NCI-H1092 (cell line): ENCODE data around the gene GPR176.

ENCODE experiments used
- DNase-seq: peaks from one replicate; lab custom pipeline; 2025; lab: John Stamatoyannopoulos, UW

The GPR176 gene

DNA sequence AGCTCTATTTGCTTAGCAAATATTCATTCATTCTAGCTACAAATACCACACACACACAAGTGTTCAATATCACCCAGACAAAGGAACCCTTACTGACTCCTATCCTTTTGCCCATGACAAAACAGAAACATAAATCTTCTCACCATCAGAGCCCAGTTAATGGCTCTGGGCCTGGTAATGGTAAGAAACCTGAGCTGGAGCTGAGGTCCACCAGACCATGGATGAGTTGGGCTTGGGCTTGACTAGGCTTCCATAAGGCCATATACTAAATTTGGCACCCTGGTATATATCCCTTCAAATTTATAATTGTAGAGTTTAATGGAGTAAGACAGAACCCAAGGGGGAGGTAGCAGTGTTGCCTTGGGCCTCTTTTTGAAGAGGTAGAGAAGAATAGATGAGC is 29.4 kb downstream of the GPR176 start:
- DNase-seq, result peak; percentile 4

DNA sequence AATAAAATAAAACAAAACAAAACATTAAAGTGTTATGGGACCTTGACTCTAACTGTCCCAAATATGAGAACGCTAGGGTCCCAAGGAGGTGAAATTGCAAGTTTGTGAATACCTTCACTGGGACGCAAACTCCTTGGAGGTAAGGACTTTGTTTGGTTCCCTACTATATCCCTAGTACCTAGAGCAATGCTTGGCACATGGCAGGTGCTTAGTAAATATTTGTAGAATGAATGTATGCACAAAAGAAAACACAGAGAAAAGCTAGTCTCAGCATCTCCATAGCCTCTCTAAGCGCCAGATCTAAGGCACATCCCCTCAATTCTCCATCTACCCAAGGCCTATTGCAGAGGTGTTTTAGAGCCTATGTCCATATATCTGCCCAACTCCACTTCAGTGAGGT is 30.5 kb downstream of the GPR176 start:
- DNase-seq, result no peak

DNA sequence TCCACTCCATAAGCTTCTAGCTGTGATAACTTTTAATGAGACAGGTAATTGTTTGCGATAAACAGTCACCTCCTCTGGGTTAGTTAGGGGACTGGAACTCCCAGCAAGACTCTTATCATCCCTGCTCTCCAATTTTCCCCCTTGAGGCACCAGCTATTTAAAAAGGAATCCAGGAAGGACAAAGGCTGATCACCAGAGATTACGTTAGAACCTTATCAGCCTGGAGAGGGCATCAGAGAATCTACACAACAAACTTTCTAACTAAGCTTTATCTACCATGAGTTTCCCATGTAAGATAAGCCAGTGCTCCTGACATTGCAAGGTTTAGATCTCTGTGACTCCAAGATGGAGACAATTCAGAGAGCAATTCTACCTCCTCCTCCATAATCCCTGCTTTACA is 31.3 kb downstream of the GPR176 start:
- DNase-seq, result no peak

DNA sequence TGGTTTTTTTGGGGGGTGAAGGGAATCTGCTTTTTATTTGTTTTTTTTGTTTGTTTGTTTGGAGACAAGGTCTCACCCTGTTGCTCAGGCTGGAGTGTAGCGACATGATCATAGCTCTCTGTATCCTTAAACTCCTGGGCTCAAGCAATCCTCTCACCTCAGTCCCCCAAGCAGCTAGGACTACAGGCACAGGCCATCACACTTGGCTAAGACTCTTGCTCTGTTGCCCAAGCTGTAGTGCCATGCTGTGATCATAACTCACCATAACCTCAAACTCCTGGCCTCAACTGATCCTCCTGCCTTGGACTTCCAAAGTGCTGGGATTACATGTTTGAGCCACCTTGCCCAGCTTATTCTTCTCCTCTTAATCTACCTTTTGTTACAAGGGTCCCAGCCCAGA is 31.8 kb downstream of the GPR176 start:
- DNase-seq, result no peak

DNA sequence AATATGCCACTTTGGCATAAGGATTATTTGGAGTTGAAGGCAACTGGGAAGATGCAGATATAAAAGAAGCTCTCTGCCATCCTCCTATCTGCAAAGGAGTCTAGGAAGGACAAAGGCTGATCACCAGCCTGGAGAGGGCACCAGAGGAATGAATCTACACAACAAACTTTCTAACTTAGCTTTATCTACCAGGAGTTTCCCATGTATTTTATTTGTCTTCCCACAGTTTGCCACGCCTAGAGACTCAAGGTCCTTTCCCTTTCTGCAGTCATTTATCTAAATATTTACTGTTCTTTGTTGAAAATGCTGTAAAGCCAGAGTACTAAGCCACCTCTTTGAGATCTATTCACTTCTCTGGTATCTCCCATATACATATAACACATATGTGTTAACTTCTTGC is 32.2 kb downstream of the GPR176 start:
- no peak for DNase-seq

DNA sequence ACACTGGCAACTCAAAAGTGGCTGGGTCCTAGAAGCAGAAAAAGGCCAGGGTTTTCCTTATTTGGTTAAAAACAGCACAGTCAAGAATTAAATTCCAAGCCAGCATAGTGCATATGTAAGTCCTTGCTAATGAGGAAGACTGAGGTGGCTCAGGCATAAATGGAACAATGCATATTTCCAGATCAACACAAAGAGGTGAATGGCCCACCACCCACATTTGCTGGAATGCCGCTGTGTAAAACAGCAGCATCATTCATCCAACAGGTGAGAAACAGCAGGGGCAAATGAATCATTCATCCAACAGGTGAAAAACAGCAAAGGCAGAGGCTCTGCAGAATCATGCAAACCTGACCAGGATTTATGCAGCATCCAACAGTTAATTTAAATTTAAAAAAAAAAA is 32.9 kb downstream of the GPR176 start:
- no peak for DNase-seq

DNA sequence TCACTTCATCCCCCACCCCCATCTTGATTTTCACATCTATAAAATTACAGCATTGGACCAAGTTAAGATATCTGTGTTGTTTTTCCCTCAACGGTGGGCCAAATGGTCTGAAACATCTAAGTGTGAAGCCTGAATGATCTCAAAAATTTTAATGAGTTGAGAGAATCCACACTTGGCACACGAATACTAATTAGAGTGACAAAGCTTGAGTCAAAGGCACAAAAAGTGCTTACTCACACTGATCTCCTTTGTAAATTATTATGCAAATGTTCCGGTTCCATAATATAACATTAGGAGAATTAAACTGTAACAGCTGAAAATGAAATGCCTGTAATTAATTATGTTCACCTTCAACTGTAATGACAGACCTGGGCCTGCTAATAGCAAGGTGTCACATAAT is 33.6 kb downstream of the GPR176 start:
- no peak for DNase-seq

DNA sequence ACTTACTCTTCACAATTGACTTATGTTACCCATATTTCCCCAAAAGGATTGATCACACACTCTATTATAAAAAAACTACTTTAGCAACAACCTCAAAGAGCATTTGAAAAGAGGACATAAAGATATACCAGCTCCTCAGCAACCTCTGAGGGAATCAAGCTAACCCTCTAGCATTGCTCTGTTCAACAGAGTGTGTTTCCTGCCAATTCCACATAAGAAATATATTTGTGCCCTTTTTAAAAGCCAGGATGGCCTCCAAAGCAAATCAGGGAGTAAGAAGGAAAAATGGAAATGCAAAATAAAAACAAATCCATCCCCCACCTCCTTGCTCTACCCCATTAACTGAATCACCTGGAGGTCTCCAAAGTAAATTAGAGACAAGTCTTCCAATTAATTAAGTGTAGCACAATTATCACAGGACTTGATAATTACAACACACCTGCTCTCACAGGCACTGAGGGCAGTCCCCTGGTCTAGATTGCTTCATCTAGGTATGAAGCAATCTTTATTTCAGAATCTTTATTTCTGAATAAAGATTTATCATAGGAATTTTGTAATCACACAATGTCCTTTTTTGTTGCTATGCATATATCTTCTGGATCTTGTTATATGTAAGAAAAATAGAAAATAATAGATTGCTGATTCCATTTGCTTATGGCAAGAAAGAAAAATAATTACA is 34.8 kb downstream of the GPR176 start:
- no peak for DNase-seq

DNA sequence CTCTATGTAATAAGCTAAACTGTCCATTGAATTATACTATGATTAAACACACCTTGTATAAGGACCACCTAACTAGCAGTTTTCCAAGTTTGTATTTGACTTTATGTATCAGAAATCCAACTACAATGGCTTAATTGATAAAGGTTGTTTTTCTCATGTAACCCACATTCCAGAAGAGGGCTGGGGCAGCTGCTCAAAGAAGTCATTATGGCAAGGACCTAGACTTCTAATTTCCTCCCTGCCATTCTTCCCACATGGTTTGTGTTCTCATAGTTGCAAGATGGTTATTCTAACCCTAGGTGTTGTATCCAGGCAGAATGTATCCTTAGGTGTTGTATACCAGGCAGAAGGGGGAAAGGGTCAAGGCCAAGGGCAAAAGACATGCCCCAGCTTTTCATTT is 35.7 kb downstream of the GPR176 start:
- DNase-seq, result no peak

DNA sequence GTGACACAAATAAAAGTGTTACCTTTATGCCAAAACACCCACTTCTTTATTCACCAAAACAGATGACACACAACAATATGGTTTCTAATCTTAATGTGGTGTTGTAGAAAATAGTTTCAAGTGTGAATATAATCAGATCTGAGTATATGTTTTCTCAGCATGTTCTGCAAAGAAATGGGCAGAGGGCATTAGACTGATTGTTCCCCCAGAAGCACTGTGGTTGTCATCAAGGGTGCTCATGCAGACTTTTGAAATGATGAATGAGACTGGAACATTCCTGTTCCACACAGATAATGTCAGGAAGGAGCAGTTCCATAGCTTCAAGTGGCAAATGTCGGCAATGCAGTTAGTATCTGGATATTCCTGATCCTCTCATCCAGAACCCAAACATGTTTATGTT is 37.5 kb downstream of the GPR176 start:
- no peak for DNase-seq

DNA sequence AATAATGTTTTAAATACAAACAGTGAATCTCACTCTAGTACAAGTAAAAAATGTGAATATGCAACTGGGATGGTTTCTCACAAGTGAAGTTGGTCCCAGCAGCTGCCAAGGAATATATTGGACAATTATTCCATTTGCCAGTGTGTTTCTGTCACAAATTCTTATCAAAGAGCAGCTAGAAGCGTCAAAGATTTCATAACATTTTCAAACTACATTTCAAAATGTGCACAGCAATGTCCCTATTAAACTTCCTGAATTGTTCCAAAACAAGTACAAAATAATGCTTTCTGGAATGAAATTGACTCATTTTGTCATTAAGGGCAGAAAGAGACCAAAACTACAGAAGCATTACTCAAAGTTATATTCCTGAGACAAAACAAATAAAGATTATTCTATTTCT is 38.3 kb downstream of the GPR176 start:
- no peak for DNase-seq

DNA sequence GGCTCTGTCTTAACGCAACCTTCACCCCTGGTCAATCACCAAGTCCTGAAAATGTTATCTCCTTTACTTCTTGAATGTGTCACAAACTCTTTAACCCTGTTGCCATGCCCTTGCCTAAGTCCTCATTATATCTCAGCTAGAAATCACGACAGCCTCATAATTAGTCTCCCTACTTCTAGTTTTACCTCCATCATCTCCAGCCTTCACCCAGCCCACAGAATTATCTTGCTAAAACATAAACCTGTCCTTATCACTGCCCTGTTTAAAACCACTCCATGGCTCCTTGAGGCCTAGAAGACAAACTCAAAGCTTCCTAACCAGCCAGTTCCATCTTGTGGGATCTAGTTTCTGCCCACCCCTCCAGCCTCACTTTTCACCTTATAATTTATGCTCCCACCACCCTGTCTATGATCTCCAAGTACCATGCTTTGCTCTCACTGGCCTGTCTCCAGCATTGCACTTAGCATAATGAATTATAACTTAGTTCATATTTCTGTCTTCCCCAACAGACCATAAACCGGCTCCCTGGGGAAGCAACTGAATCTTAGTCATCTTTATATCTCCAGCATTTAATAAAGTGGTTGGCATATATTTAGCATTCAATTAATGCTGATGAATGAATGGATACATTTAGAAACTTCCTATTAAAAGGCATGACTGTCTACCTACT is 39.2 kb downstream of the GPR176 start:
- DNase-seq, result no peak

DNA sequence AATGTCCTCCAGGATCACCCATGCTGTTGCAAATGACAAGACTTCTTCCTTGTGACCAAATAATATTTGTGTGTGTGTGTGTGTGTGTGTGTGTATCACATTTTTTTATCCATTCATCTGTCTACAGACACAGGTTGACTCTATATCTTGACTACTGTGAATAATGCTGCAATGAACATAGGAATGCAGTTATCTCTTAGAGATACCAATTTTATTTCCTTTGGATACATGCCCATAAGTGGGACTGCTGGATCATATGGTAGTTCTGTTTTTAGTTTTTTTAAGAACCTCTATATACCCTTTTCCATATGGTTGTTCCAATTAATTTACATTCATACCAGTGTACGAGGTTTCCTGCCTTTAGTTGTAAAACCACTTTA is 41.7 kb downstream of the GPR176 start:
- DNase-seq, result no peak

DNA sequence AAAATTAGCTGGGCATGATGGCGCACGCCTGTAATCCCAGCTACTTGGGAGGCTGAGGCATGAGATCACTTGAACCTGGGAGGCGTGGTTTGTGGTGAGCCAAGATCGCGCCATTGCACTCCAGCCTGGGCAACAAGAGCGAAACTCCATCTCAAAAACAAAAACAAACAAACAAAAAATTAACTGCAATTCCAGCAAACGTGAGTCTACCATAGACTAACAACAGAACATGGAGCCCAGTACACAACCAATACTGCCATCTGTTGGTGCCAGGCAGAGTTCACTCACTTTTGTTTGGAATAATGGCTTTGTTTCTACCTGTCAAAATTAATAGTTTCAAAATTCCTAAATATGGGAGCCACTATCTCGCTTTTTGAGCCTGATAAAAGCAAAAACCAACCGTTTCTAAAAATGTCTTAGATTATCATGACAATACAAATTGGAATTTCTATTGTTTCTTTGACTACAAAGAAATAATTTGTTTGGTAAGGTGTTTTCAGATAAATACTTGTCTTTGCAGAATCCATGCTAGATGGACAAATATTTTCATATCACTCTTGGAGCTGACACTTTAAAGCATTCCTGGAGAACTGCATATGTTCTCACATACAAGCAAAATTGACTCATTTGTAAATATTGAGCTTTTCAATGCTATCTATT is 45.0 kb downstream of the GPR176 start:
- DNase-seq, result peak; percentile 12

DNA sequence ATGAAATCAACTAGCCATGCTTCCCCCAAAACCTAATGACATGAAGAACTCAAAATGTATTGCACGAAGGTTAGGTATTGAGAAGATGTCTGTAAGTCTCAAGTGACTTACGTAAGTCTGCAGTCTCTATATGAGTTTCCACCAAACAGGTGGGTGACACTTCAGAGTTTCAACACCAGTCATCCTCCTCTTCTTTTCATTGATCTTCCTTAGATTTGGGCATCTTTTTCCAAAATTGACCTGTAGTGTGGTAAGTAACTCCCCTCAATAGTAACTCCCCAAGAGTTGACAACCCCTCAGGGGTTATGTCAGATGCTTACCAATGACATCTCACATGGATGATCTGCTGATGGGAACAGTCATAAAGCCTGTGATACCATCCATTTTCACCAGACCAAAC is 46.1 kb downstream of the GPR176 start:
- no peak for DNase-seq

DNA sequence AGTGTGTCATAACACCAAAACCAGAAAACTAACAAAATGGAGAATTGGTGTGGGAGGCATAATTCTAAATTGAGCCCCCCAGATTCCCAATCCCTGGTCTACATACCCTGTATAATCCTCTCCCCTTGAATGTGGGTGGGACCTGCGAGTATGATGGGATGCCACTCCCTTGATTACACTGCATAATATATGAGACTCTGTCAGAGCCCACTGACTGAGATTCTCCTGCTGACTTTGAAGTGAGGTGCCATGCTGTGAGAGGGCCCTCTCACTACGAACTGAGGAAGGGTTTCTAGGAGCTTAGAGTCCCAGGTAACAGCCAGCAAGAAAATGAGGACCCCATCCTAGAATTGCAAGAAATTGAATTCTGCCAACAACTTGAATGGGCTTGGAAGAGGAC is 49.5 kb downstream of the GPR176 start:
- DNase-seq, result no peak

DNA sequence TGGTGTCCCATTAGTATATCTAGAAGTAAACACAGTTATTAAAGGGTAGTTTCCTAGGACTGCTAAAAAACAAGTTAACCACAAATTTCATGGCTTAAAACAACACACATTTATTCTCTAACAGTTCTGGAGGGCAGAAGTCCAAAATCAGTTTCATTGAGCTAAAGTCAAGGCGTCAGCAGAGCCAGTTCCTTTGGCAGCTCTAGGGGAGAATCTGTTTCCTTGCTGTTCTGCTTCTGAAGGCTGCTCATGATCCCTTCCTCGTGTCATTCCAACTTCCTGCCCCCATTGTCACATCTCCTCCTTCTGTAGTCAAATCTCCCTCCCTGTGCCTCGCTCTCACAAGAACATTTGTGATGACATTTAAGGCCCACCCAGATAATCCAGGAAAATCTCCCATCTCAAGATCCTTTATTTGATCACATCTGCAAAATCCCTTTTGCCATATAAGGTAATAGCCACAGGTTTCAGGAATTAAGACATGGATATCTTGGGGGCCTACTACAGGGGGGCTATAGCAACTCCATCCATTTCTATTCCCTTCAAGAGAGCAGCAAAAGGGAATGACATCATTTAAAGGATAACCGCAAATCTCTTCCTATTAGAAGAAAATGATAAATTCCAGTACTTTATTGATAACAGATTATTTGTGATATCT is 50.1 kb downstream of the GPR176 start:
- DNase-seq, result no peak

DNA sequence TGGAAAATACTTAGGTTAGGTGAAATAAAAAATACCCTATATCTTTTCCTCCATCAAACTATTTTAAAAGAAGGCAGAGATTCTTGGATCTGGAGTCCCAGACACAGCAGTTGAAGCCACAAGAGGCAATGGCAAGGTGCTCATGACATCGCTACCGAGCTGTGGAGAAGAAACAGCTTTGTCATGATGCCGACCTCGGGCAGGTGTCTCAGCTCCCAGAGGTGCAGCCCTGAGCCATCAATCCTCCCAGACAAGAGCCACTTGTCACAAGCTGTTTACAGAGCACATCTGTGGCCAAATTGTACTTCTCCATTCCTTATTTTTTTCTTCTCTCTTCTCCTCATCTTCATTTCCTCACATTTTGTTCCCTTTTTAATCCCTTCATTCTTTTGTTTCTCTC is 50.8 kb downstream of the GPR176 start:
- peak; percentile 57 for DNase-seq

DNA sequence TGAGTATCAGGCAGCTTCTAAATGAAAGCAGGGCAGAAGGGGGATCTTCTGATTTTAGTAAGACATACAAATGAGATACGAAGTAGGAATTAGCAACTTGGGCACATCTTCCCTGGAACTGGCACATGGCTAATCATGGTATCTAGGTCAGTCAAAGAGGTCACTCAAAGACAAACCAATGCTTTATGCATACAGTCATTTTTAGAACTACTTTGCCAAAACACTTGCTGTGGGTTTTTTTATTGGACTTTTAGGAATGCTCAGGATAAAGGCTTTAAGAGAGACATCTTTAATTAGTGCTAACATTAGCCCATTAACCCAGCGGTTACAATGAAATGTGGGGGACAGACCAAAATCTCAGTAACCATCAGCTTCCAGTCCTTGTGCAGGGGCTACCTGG is 51.7 kb downstream of the GPR176 start:
- no peak for DNase-seq

DNA sequence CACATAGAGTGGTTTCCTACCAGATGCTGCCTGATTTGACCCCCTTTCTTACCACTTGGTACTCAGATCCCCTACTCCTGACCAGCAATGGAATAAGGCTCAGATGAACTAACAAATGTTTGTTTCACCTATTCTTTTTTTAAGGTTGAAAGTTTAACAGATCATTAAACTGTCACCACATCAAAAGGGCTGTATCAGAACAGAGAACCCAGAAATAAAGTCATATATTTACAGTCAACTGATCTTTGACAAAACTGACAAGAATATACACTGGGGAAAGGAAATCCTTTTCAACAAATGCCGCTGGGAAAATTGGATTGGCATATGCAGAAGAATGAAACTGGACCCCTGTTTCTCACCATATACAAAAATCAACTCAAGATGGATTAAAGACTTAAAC is 56.0 kb downstream of the GPR176 start:
- no peak for DNase-seq

DNA sequence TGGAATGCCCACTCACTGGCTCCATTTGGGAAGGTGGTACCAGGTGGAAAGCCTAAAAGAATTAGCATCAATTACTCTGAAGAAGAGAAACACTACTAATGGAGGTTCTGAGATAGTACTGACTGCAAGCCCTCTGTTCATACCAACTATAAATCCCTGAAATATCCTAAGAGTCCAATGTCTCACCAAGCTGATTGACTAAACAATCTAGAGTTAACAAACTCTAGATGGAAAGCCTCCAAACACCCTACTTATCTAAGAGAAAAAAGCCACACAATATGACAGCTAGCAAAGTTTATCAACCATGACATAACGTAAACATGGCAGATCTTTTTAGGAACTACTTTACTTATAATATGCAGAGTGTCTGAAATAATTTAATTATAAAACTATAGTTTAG is 59.2 kb downstream of the GPR176 start:
- no peak for DNase-seq

DNA sequence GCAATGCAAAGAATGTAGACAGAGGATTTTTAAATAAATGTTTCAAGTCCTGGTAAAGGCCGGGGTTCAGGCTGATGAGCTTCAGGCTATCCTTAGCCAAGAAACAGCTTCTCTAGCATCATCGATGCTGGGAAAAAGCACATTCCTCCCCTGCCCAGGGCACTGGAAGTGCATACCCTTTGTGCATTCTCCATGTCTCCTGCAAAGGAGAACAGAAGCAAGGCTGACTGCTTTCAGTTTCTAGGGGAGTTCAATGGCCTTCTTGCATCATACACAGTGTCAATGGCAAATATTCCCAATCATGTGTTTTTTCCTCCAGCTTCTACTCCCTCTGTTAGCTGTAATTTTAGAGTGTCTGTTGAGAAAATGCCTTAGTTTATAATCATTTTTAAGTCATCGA is 59.9 kb downstream of the GPR176 start:
- no peak for DNase-seq

DNA sequence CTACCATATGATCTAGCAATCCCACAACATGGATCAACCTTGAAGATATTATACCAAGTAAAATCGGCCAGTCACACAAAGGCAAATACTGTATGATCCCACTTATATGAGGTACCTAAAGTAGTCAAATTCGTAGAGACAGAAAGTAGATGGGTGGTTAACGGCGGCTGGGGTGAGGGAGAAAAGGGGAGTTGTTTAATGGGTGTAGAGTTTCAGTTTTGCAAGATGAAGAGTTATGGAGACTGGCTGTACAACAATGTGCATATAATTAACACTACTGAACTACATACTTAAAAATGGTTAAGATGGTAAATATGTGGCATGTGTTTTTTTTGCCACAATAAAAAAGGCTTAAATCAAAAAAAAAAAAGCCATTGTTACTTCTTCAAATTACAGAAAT is 60.4 kb downstream of the GPR176 start:
- DNase-seq, result no peak
